GM12878 (cell line): ENCODE results near the gene GNAQ. TPM values are rescaled to one million over a fixed set of nuclear protein-coding genes. Genes with fewer than 3 reads are reported as not detected.

Experiments used
- ATAC-seq: fragments of 200-7000 bp; cut with Tn5 transposase; 3 replicates; pipeline ENCODE4 v1.9.1; 2020; ENCODE audit warnings: mild to moderate bottlenecking, moderate library complexity
- BruUV-seq: library from RNA; stranded (reverse); fragments of 400-500 nt; replicated peaks from 2 replicates; lab custom pipeline; 2021; lab: Mats Ljungman, UMichigan
- CTCF ChIA-PET: fragments of 300-600 bp; sonication (Branson Sonifier 250); formaldehyde crosslinking; extraction: SDS; loops from one replicate; lab custom pipeline; 2021; ENCODE audit warnings: inconsistent platforms; lab: Yijun Ruan, JAX
- POLR2A ChIA-PET: fragments of 350-600 bp; formaldehyde crosslinking; extraction: SDS; loops from one replicate; lab custom pipeline; 2021; ENCODE audit warnings: inconsistent platforms; lab: Charles Lee
- RAD21 ChIA-PET: fragments of 300-600 bp; sonication (Branson Sonifier 250); formaldehyde crosslinking; loops from one replicate; lab custom pipeline; 2023; ENCODE audit warnings: antibody characterized with exemption; ENCODE audit not compliant: unreplicated experiment; lab: Charles Lee
- SMC1A ChIA-PET: fragments of 300-600 bp; sonication (Branson Sonifier 250); formaldehyde crosslinking; loops from one replicate; lab custom pipeline; 2023; ENCODE audit not compliant: unreplicated experiment, uncharacterized antibody; lab: Charles Lee
- DNase-seq: peaks from one replicate; pipeline ENCODE4 v3.0.0-alpha.2; 2011; ENCODE audit warnings: low read depth, low spot score
- FAIRE-seq: peaks from 3 replicates; lab custom pipeline; 2011; peaks lifted over from hg19 to GRCh38; lab: Jason Lieb, UNC
- H2AFZ ChIP-seq: 2 replicates; pipeline ENCODE4 v1.6.0; 2011; ENCODE audit warnings: low read depth, low read length, control low read depth; ENCODE audit not compliant: control insufficient read depth
- H3K27ac ChIP-seq: 2 replicates; pipeline ENCODE4 v1.5.1; 2011; ENCODE audit warnings: control low read depth; ENCODE audit not compliant: control insufficient read depth, insufficient read depth
- H3K27me3 ChIP-seq, 2 experiments: replicated peaks in 1 of 2; 2 replicates each; pipeline versions ENCODE4 v1.6.0 to v1.6.1; 2011; ENCODE audit warnings: low read length in 1 of 2; ENCODE audit not compliant: control insufficient read depth in 2 of 2, insufficient read depth in 2 of 2
- H3K36me3 ChIP-seq, 2 experiments: 2 replicates each; pipeline ENCODE4 v1.5.1; 2011; ENCODE audit warnings: low read length in 1 of 2; ENCODE audit not compliant: control insufficient read depth in 2 of 2, insufficient read depth in 2 of 2
- H3K4me1 ChIP-seq: 2 replicates; pipeline ENCODE4 v1.6.1; 2011; ENCODE audit warnings: mild to moderate bottlenecking, low read length, moderate library complexity, mixed read lengths; ENCODE audit not compliant: control insufficient read depth, insufficient read depth
- H3K4me2 ChIP-seq: 2 replicates; pipeline ENCODE4 v1.6.0; 2011; ENCODE audit warnings: control low read depth; ENCODE audit not compliant: control insufficient read depth, insufficient read depth
- H3K4me3 ChIP-seq: fragments of 200-600 bp; sonication (generic); 2 replicates; pipeline ENCODE4 v1.5.1; 2016
- H3K79me2 ChIP-seq: 2 replicates; pipeline ENCODE4 v1.6.0; 2011; ENCODE audit warnings: low read length; ENCODE audit not compliant: control insufficient read depth, insufficient read depth
- H3K9ac ChIP-seq: 2 replicates; pipeline ENCODE4 v1.8.0; 2011; ENCODE audit warnings: low read length, control low read depth, mixed read lengths; ENCODE audit not compliant: control insufficient read depth, insufficient read depth
- H3K9me3 ChIP-seq: replicated peaks from 3 replicates; pipeline ENCODE4 v1.5.1; 2011; ENCODE audit warnings: mild to moderate bottlenecking, low read length; ENCODE audit not compliant: control insufficient read depth, insufficient read depth
- H4K20me1 ChIP-seq: 2 replicates; pipeline ENCODE4 v1.6.0; 2011; ENCODE audit not compliant: control insufficient read depth, insufficient read depth
- ATF3 ChIP-seq: IDR thresholded peaks from 2 replicates; pipeline ENCODE4 v1.6.1; 2011; ENCODE audit warnings: low read depth, mild to moderate bottlenecking, low read length, moderate library complexity, borderline replicate concordance; ENCODE audit errors: extremely low read depth
- BCL11A ChIP-seq: IDR thresholded peaks from 2 replicates; pipeline ENCODE4 v1.6.1; 2011; ENCODE audit warnings: low read depth, low read length
- BCLAF1 ChIP-seq: fragments of 450-650 bp; IDR thresholded peaks from 2 replicates; pipeline ENCODE4 v1.6.1; 2017; ENCODE audit warnings: antibody characterized with exemption, mild to moderate bottlenecking, moderate library complexity
- BMI1 ChIP-seq: fragments of 450-650 bp; IDR thresholded peaks from 2 replicates; pipeline ENCODE4 v1.6.1; 2016; ENCODE audit warnings: mild to moderate bottlenecking, moderate library complexity, borderline replicate concordance
- CEBPB ChIP-seq, 2 experiments: fragments of 150-350 bp in 1 of 2; IDR thresholded peaks; 2 replicates each; pipeline ENCODE4 v1.6.1; 2012 to 2014; ENCODE audit warnings: low read depth in 2 of 2, low read length in 2 of 2, borderline replicate concordance in 1 of 2, inconsistent platforms in 1 of 2
- E2F8 ChIP-seq: fragments of 450-650 bp; IDR thresholded peaks from 2 replicates; pipeline ENCODE4 v1.6.1; 2018; ENCODE audit warnings: mild to moderate bottlenecking, low read depth, moderate library complexity; ENCODE audit not compliant: partially characterized antibody
- EED ChIP-seq: sonication (generic); IDR thresholded peaks from 2 replicates; pipeline ENCODE4 v1.6.1; 2016; ENCODE audit warnings: antibody characterized with exemption, low read depth
- IKZF2 ChIP-seq, 2 experiments: fragments of 450-650 bp; IDR thresholded peaks; 2 replicates each; pipeline ENCODE4 v1.6.1; 2017; ENCODE audit warnings: mild to moderate bottlenecking in 2 of 2, moderate library complexity in 2 of 2
- MXI1 ChIP-seq: fragments of 150-350 bp; IDR thresholded peaks from 2 replicates; pipeline ENCODE4 v1.6.1; 2011; ENCODE audit warnings: low read depth, mild to moderate bottlenecking, inconsistent platforms, low read length, improper control_type of control experiment
- MYB ChIP-seq: fragments of 150-350 bp; IDR thresholded peaks from 2 replicates; pipeline ENCODE4 v1.6.1; 2014; ENCODE audit warnings: mild to moderate bottlenecking, low read depth, low read length, borderline replicate concordance
- MYC ChIP-seq: IDR thresholded peaks from 2 replicates; pipeline ENCODE4 v1.6.1; 2011; ENCODE audit warnings: mild to moderate bottlenecking, low read length, moderate library complexity, inconsistent platforms; ENCODE audit not compliant: insufficient read depth, insufficient replicate concordance, insufficient read length, severe bottlenecking
- POLR2AphosphoS5 ChIP-seq: IDR thresholded peaks from 2 replicates; pipeline ENCODE4 v1.6.1; 2011; ENCODE audit warnings: mild to moderate bottlenecking, low read length, inconsistent platforms
- ZBTB11 ChIP-seq: fragments of 450-650 bp; formaldehyde crosslinking; IDR thresholded peaks from 2 replicates; pipeline ENCODE4 v1.5.0; 2022; ENCODE audit warnings: mild to moderate bottlenecking, missing genetic modification characterization
- WGBS: methylation state at CpG from one replicate; pipeline ENCODE4 v1.1.6; 2016; ENCODE audit warnings: low lambda C conversion rate; ENCODE audit not compliant: insufficient replicate concordance, insufficient coverage; ENCODE audit errors: missing lambda C conversion rate; 5-methylcytosine and 5-hydroxymethylcytosine counted together
- in situ Hi-C: fragments of 300-500 bp; cut with MboI; formaldehyde crosslinking; loops from 9 replicates; pipeline ENCODE4 v1.14.3; 2018; ENCODE audit warnings: mixed read lengths
- intact Hi-C: fragments of 100-400 bp; cut with micrococcal nuclease; formaldehyde crosslinking; loops from one replicate; pipeline ENCODE4 v1.14.2; 2022; ENCODE audit not compliant: unreplicated experiment
- polyA plus RNA-seq, 11 experiments: library from polyadenylated mRNA; depleted of rRNA in 4 of 11; unstranded in 6 of 11; stranded (reverse) in 5 of 11; fragments of >200 nt; fragmentation: Nextera tagmentation in 4 of 11; fragmentation: Illumina TruSeq in 1 of 11; extraction: Ambion mirVana in 4 of 11; extraction: Trizol in 1 of 11; gene quantifications; 1 replicate in 1 of 11; 2 replicates in 10 of 11; pipeline versions ENCODE4 v1.2.1 to v1.2.3, GENCODE V29; 2011 to 2016; ENCODE audit warnings: inconsistent platforms in 2 of 11, missing spikeins in 2 of 11, low read depth in 1 of 11
- total RNA-seq, 4 experiments: library from RNA; depleted of rRNA in 3 of 4; stranded (reverse); fragments of >200 nt in 3 of 4; fragmentation: Illumina TruSeq in 1 of 4; extraction: Trizol in 1 of 4; gene quantifications; 2 replicates each; pipeline versions ENCODE4 v1.2.1 to v1.2.3, GENCODE V29; 2013 to 2021

GNAQ gene
- total and polyA plus RNA-seq, 10 of the 15 experiments (the other 5 are each of a cell fraction or from before 2014, with no cell fraction given), result 0.15 to 47.2 (median 0.49) TPM

- 0 out of 3 replicates have a peak, but pooled peaks have one; percentile 29 for ATAC-seq
- H3K27ac ChIP-seq, result no peak overlapping the region
- ChIA-PET SMC1A (interaction anchor here (0.6 kb wide), 1 partner anchor 357 kb away, joined by 3 read pairs; no protein-coding TSS in a partner anchor), RAD21 (no interaction called here), POLR2A (no interaction called here), CTCF (interaction anchor here (0.6 kb wide), 1 partner anchor 306 kb away, joined by 3 read pairs; no protein-coding TSS in a partner anchor)
- H3K4me3 ChIP-seq, result no peak overlapping the region
- in situ Hi-C loops, result no loop called here
- no peaks in the 10 kb centered on the region for H3K79me2 ChIP-seq
- intact Hi-C loops, result loop anchor here (10.0 kb wide), 2 partner anchors 275 to 595 kb away; partner anchors contain the start of gene GNAQ
- no peaks in the 10 kb centered on the region for H4K20me1 ChIP-seq
- H3K4me1 ChIP-seq, result no peaks in the 10 kb centered on the region
- TF ChIP-seq E2F8, result no peak
- TF ChIP-seq CEBPB (IDR thresholded peaks at IDR 0.05; ENCODE audit: borderline replicate concordance in 1 of 2, low read depth in 2 of 2, low read length in 2 of 2), result no peak
- no peak for TF ChIP-seq MYC
- no peak for TF ChIP-seq ATF3
- no peak for TF ChIP-seq POLR2AphosphoS5
- TF ChIP-seq BCLAF1, result no peak
- TF ChIP-seq BCL11A, result no peak
- TF ChIP-seq MYB, result no peak
- TF ChIP-seq BMI1, result no peak
- no peak for TF ChIP-seq EED
- no peak for TF ChIP-seq MXI1
- TF ChIP-seq IKZF2 (IDR thresholded peaks at IDR 0.05), result no peak
- TF ChIP-seq ZBTB11, result no peak
- DNase-seq, result no peak
- no TSS peak for BruUV-seq
- no peaks in the 10 kb centered on the region for H3K36me3 ChIP-seq
- 79% methylated on average over 3 of the region's 3 CpGs for WGBS
- H3K4me2 ChIP-seq, result no peak overlapping the region
- no peaks in the 10 kb centered on the region for H3K9me3 ChIP-seq
- H3K27me3 ChIP-seq, result no peaks in the 10 kb centered on the region
- no peak for FAIRE-seq
- H3K9ac ChIP-seq, result no peak overlapping the region
- no peak overlapping the region for H2AFZ ChIP-seq
Observed at GRCh38 chr9:77759391-77759790, 272.2 kb downstream of the GNAQ start.
